Urothelium cell line (cell line): ENCODE measurements around the gene MAP7D3.
A peak's percentile ranks its signal among the peaks of the same experiment; 100 is the strongest.
"Not testable (repeated sequence)": the region's sequence is repeated elsewhere in the genome, so short reads cannot be mapped to it uniquely, and the experiment has no call there.

ENCODE experiments used
- DNase-seq: peaks from one replicate; pipeline ENCODE4 v3.0.0; 2011; ENCODE audit warnings: low spot score, mixed read lengths
- FAIRE-seq: peaks from 2 replicates; lab custom pipeline; 2011; peaks lifted over from hg19 to GRCh38; lab: Jason Lieb, UNC

Gene MAP7D3, protein sequence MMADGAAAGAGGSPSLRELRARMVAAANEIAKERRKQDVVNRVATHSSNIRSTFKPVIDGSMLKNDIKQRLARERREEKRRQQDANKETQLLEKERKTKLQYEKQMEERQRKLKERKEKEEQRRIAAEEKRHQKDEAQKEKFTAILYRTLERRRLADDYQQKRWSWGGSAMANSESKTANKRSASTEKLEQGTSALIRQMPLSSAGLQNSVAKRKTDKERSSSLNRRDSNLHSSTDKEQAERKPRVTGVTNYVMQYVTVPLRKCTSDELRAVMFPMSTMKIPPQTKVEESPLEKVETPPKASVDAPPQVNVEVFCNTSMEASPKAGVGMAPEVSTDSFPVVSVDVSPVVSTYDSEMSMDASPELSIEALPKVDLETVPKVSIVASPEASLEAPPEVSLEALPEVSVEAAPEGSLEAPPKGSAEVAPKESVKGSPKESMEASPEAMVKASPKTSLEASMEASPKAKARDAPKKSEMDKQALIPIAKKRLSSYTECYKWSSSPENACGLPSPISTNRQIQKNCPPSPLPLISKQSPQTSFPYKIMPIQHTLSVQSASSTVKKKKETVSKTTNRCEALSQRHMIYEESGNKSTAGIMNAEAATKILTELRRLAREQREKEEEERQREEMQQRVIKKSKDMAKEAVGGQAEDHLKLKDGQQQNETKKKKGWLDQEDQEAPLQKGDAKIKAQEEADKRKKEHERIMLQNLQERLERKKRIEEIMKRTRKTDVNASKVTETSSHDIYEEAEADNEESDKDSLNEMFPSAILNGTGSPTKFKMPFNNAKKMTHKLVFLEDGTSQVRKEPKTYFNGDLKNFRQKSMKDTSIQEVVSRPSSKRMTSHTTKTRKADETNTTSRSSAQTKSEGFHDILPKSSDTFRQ

DNA sequence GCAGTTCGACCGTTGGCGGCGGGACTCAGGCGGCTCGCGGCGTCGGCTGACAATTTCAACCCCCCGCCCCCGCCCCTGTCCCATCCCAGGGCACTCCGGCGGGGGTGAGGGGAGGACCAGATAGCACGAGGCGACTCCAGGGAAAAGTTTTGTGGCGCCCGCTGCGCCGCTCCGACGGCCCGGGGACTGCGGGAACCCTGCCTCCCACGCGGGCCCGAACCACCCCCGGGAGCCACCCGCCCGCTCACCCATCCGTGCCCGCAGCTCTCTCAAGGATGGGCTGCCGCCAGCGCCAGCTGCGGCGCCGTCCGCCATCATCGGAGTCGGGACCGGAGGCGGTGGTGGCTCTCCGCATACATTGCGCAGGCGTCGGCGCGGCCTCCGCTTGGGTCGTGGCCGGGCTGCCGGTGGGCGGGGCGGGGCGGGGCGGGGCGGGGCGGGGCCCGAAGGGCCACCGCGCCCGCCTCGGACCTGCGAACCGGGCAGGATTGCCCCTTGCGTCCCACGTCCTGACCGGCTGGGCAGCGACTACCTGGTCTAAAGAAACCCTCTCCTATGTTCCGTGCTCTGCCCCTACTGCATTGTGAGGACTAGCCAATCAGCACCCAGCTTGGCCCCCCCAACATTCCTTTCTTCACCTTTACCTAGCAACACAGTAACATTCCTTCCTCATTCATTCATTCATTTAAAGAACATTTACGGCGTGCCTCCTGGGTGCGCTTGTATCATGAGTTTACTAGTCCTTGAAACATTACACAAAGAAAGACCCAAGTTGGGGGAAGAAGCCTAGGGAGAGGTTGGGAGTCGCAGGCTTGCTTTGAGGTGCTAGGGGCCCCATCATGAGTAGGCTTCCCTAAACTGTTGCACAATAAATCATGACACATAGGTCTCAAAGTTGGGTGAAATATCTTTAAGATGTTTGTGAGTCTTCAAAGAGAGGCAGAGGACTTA lies at the start of gene MAP7D3:
MAP7D3 (minus strand) TSS at position 360 of the 951 bp plus-strand sequence; CDS start at position 318, 42 bp downstream.
- DNase-seq (peak; percentile 68), FAIRE-seq (no peak)

DNA sequence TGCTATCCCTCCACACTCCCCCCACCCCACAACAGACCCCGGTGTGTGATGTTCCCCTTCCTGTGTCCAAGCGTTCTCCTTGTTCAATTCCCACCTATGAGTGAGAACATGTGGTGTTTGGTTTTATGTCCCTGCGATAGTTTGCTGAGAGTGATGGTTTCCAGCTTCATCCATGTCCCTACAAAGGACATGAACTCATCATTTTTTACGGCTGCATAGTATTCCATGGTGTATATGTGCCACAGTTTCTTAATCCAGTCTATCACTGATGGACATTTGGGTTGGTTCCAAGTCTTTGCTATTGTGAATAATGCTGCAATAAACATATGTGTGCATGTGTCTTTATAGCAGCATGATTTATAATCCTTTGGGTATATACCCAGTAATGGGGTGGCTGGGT lies 49.5 kb upstream of the MAP7D3 start, which contains the start of gene ADGRG4:
ADGRG4 (plus strand) TSS at position 243 of the 400 bp plus-strand sequence. CDS start 7,815 bp downstream, outside the sequence.
- not testable (repeated sequence) for DNase-seq, FAIRE-seq

DNA sequence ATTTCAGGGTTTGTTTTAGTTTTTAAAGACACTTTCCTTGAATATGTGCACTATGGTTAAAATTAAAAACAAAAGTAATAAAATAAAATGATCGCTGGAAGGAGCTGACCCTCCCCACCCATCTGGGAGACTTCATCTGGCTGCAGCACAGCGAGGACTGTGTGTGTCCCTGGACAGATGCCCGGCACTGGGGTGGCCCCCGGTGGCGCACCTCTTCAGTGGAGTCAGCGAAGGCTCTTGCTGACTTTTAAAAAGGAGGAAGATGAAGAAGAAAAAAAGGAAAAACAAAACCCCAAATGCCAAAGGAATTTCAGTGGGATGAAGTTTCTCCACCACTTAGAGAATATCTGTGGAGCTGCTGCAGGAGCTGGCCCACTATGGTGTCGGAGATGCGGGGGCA lies 44.2 kb upstream of the MAP7D3 start:
- no peak for FAIRE-seq
- no peak for DNase-seq

DNA sequence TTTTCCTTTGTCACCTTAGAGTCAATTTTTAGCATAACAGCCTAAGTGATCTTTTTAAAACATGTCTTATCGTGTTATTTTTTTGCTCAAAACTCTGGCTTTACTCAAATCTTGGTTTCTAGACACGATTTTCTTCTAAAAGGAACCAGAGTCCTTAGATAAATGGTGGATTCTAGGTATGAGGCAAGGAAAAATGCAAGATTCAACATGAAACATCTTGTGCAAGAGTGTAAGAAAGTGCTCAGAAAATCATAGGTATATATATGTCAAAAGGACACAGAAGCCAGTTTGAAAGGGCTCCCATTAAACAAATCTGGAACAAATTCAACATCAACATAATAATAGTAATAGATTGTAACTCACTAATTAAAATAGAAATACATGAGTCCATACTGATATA lies 41.5 kb upstream of the MAP7D3 start:
- DNase-seq (no peak), FAIRE-seq (no peak)

DNA sequence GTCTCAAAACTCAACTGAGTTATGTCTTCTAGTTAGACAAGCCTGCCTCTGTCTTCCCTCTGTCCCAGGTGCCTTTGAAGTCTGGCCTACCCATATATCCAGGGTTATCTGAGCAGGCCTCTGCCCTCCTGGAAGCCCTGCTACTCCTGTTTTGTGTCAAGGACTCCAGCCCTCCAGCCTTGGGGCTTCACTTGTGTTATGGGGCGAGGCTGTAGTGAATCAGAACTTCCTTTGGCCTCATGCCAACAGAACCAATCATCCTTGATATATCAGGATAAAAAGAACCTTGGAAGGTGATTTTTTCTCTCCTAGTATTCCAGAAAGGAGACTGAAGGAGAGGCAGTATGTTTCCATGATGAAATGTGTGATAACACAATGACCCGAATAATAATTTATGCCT lies 40.6 kb upstream of the MAP7D3 start:
- FAIRE-seq: no peak
- no peak for DNase-seq

DNA sequence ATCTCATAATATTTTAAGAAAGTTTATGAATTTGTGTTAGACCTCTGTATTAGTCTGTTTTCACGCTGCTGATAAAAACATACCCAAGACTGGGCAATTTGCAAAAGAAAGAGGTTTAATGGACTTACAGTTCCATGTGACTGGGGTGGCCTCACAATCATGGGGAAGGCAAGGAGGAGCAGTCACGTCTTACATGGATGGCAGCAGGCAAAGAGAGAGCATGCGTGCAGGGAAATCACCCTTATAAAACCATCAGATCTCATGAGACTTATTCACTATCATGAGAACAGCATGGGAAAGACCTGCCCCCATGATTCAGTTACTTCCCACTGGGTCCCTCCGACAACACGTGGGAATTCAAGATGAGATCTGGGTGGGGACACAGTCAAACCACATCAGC lies 35.2 kb upstream of the MAP7D3 start:
- not testable (repeated sequence) for FAIRE-seq, DNase-seq

DNA sequence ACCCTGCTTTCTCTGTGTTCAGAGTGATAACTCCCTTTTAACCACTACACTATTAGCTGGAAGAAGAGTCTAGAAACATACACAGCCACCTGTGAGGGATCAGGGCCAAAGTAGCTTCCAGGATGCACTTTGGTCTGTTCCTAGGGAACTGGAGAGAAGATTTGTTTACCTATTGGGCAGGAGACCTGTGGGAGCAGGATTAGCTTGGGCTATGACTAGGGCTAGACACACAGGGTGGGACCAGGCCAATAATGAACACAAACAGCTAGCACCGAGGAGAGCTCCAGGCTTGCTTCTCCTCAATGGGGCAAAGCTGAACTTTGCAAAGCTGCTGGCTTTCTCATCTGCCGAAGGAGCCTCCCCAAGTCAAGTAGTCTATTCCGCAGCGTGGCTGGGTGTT lies 24.4 kb upstream of the MAP7D3 start:
- DNase-seq (no peak), FAIRE-seq (no peak)

DNA sequence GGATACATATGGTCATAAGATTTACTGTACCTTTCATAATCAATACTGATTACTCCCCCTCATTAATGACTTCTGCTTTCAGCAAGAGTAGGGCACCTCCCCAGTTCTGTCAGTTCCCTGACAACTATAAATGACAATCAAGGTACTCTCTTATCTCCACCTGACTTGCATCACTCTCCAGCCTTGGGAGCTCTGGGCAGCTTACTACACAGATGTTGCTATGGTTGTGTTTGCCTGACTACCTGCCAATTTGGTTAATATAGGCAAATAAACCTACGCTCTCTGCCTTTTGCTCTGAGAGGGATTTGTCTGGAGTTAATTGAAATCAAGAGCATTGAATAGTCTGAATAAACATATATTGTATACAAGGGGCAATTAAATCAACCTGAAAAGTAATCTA lies 22.8 kb upstream of the MAP7D3 start:
- DNase-seq (no peak), FAIRE-seq (no peak)

DNA sequence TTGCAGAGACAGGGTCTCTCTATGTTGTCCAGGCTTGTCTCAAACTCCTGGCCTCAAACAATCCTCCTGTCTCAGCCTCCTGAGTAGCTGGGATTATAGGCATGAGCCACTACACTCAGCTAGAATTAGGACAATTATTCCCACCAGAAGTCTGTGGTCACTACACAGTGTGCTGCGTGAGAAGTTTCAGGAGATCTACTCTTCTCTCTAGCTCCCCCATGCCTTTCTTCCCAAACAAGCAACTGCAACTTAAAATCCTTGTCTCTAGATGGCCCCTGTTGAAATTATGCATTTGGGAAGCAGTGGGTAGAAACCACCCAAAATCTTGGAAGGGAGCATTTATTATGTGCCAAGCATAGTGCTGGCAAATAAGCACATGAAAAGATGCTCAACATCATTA lies 21.1 kb upstream of the MAP7D3 start:
- FAIRE-seq (no peak), DNase-seq (no peak)

DNA sequence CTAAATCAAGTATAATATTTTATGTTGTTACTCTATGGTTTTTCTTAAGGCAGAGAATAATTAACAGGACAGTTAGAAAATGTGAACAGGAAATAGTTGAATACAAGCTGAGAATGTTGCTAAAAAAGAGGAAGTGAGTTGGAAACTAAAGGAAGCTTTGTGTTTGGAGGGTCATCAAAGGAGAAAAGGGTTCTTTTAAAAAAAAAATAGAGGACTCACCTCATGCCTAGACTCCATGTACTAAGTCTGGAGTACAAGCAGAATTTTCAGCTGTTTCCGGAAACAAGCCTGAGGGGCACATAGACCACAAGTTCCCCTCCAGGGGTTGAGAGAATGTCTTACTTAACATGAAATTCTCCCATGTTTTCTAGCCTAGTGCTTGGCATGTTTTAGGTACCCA lies 20.1 kb upstream of the MAP7D3 start:
- FAIRE-seq: no peak
- no peak for DNase-seq

DNA sequence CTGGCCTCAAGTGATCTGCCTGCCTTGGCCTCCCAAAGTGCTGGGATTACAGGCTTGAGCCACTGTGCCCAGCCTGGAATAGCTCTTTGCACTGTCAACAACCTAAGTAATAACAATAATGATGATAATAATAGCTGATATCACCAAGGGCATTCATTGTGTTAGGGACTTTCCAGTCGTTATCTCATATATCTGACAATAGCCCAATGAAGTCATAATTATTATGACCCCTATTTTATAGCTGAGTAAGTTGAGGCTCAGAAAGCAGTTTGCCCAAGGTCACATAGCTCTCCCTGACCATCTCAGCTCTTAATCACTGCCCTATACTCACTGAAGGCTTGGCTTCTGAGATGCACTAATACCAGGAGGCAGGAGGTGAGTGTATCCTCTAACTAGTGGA lies 18.7 kb upstream of the MAP7D3 start:
- DNase-seq: no peak
- no peak for FAIRE-seq

DNA sequence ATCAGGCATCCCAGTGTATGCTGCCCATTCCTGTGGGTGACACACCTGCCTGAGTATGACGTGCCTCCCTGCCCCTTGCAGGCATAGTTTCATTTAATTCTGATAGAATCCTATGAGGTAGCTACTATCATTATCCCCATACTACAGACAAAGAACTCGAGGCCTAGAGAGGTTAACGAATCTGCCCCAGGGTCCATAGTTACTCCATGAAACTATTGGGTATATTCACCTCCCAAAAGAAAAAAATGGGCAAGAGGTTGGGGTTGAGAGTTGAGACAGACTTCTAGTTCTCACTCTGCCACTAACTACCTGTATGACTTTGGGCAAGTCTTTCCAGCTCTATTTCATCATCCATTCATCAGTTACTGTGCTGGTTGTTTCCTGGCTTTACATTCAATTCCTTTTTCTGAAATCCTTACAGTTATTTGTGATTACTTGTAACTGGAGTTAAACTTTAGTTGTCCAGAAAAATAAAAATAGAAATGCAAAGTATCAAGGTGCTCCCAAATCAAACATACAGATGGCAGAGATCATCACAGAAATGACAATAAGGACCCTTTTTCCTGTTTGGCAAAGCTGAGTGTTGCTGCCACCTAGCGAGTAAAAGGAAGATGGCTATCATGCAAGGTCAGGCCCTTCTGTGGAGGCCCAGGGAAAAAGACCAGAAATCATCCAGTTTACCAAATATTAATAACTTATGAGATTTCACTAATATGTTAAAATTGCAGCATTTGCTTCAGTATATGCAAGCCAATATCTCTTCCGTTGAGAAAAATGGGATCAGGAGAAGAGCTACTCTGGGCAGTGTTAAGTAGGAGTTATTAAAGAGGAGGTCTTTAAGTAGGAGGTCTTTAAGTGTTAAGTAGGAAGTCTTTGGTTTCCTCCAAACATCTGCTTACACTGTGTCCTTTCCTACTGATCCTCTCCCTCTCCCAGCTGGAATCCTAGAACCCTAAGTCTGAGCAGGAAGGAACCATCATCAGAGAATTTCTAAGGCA lies 17.1 kb upstream of the MAP7D3 start:
- FAIRE-seq: no peak
- DNase-seq: no peak

DNA sequence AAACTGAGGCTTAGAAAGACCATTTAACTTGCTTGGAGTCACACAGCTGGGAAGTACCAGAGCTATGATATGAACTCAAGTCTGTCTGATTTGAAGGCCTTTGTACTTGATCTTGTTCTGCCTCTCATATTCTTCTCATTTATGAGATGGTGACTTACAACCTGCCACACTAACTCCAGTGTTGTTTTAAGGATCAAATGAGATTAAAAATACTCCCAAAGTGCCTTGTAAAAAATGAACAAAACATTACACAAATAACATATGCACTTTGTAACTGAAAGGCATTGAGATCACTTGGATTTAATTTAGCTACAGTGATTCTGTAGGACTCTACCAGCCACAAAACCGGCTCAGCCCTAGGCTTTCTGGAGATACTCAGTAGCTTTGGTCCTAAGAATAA lies 15.6 kb upstream of the MAP7D3 start:
- DNase-seq: no peak
- FAIRE-seq: no peak

DNA sequence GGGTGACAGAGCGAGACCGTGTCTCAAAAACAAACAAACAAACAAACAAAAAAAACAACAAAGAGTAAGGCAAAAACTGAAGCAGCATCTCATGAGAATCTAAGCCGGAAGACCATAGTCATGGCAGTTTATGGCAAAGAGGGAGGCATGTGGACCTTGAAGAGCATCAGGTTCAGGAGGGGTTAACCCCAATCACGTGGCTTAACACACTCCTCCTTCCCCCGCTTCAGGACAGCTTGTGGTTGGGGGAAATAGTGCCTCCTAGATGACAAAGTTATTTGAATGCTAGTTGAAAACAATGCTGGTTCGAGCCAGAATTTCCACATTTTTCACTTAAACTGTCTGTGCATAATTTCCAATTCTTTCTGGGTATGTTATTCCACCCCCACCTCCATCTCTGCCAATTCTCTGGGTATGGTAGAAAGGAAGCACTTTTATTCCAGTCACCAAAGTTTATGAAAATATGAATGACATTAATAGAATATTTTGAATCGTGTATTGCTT lies 11.7 kb upstream of the MAP7D3 start:
- DNase-seq: no peak
- FAIRE-seq: no peak

DNA sequence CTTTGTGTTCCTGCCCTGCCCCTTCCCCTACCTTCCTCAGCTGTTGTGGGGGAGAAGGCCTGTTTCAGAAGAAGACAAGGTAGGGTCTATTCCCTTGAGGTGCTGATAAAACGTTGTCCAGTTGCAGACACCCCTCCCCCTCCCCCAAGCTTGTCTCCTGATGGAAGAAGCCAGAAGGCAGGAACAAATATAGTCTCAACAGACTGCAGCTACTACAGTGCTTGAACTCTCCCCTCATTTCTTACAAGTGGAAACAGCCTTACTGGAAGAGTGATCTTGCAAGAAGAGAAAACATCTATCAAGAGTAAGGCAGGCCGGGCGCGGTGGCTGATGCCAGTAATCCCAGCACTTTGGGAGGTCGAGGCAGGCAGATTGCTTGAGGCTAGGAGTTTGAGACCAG lies 11.0 kb upstream of the MAP7D3 start:
- no peak for DNase-seq
- no peak for FAIRE-seq

DNA sequence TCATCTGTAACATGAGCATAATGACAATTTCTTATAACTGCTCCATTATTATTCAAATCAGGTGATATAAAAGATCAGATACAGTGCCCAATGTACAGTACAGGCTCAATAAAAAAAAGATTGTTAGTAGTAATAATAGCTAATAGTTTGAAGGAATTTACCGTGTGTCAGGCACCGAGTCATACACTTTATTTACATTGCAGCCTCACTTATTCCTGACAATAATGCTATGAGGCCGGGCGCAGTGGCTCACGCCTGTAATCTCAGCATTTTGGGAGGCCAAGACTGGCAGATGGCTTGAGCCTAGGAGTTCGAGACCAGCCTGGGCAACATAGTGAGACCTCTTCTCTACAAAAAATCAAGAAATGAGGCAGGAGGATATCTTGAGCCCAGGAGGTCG lies 10.1 kb upstream of the MAP7D3 start:
- DNase-seq (no peak), FAIRE-seq (no peak)

DNA sequence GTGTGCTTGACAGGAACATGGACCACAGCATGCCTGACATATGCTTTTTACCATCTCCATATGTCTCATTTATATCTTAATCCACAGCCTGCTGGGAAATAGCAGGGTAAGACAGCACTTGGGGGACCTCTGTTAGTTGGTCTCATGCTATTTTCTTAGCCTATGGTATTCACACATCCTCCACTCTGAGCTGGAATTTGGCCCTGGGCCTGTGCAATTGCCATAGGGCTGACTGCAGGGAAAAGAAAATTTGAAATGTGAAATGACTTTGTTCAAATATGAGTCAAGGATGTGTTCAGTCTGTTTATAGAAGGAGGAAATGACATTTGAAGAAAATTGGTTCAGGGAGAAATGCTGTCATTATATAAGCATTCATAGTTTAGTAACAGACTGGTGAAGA lies 9.6 kb upstream of the MAP7D3 start:
- DNase-seq (no peak), FAIRE-seq (no peak)

DNA sequence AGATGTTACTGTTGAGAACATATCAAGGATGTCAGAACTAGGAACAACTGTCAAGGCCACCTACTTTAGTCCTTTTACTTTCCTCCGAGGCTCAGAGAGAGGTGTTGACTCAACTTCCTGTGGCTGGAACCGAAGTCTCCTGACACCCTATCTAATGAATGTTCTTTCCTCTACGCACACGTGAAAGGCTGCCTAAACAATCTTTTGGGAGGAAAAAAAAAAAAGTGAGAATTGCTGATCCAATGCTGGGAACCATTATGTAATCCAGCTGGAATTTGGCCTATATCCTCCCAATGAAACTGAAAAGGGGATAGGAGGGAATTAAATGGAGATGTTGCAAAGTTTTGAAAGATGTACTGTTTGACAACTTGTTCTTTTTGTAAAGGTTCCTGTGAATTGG lies 8.3 kb upstream of the MAP7D3 start:
- no peak for FAIRE-seq
- peak; percentile 12 for DNase-seq

DNA sequence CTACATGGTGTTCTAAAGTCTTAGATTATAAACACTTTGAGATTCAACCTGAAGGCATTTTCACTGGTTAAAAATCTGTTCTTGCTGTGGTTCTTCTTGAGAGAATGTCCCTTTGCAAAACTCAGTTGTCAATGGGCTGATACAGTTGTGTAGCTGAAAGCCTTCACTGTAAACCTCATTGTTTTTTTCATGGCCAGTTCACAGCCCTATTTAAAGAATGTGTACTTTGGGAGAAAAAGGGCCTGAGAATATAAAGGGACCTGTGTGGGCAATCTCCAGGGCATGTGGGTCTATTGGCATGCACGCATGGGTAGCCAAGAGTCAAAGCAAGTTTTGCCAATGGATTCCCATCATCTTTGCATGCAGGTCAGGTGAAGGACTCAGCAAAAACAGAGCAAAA lies 7.8 kb upstream of the MAP7D3 start:
- no peak for DNase-seq
- FAIRE-seq: no peak
